ENCODE measurements around the gene SEMA3A.
A peak's percentile ranks its signal among the peaks of the same experiment; 100 is the strongest.

The SEMA3A gene

DNA sequence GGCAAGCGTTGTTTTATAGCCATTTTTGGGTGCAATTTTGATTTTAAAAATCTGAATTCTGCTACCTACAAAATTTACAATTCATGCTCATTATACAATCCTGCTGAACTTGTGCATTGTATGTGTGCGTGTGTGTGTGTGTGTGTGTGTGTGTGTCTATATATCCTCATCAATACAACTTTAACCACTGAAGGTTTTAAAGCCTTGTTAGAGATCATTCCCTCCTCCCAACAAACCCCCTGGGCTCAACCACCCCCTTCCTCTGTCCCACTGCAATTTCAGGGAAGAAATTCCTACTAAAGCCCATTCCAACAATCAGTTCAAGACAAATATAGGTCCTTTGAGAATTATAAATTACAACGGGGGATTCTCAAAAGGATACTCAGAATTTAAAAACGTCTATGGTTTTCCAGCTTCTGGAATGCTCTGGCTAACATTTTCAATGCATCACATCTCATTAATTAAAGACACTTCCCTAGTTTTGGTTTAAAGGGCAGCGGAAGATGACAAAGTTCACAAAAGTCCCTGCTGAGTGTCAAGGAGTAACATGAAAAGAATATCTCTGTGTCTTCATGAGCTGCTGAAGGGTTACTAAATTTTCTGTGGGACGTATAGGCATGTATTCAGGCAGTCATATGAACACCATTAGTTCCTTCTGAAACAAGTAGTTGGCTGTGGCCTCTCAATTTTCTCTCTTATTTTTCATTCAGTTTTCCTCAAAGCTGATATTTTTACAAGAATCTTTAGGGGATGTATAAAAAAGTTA, 889 bp upstream of the SEMA3A start:
- no peak for DNase-seq

DNA sequence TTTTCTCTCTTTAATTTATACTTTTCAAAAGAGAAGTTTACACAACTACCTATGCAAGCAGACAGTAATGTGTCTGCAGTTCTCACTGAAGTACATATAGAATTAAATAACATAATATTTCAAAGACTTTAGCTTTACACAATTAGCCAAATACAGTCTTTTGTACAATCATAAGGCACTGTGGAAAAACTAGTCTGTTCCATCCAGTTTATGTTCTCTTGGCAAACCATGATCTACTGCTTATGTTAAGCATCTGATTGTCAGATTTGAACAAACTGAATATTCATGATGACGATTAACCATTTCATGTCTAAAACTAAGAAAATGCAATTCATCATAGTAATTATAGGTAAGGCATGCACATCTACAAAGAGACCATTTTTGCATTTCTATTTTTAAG, 842 bp downstream of the SEMA3A start:
- no peak for DNase-seq

DNA sequence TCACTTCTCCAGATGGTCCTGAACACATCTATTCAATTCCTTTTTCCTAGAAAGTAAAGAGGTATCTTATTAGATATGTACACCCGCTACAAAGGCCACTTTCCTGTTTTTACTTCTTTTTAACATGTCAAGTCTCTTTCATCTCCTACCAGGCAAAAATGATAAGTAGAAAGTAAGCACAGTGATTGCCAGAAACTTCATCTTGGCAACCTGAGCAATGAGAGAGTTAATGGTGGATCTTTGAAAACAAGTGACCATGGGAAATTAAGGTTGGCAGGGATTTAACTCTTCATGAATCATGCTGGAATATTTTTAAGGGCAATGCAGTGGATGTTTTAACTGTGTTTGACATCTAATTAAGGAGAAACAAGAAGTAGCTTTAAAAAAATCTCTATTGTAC, 2.7 kb downstream of the SEMA3A start:
- DNase-seq: no peak

DNA sequence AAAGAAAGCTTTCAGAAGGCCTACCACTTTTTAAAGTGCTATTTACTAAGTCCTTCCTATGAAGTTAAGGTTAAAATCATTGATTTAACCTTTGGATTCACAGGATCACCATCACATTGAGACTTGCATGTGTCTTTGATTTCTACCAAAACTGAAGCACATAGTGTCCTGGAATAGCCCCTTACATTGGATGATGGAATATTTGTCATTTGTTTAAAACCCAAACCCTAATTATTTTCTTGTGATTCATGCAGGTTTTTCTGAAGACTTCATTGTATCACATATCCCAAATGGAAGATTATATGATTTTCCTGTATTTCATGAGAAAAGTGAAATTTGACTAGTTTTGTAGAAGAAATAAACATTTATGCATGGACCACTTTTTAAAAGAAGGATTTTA, 3.3 kb downstream of the SEMA3A start:
- no peak for DNase-seq

DNA sequence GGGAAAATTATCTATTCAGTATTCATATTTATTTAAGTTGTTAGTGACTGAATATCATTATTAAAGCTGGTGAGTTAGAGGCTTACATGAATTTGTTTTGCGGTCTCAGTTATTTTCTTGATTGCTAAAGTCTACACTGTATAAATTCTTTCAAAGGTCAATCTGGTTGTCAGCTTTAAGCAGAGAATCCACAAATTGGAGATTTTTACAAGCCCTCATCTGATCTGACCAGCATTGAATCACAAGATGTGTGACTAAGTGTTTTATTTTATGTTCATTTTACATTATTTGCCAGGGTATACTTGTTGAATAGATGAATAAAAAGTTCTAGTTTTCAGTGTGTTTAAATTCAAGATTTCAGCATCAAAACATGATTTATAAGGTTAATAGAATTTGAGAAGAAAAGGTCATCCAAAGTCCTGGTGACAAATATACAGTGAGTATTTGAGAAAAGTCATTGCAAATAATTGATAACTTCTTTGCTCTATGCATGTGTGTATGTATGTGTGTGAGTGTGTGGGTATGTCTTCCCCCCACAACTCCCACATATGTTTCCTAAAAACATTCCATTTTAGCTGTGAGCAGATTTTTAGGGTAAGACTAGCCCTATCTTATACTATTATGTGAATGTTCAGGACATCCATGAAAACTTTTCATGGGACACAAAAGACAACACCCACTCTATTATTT, 4.4 kb downstream of the SEMA3A start:
- DNase-seq: no peak

DNA sequence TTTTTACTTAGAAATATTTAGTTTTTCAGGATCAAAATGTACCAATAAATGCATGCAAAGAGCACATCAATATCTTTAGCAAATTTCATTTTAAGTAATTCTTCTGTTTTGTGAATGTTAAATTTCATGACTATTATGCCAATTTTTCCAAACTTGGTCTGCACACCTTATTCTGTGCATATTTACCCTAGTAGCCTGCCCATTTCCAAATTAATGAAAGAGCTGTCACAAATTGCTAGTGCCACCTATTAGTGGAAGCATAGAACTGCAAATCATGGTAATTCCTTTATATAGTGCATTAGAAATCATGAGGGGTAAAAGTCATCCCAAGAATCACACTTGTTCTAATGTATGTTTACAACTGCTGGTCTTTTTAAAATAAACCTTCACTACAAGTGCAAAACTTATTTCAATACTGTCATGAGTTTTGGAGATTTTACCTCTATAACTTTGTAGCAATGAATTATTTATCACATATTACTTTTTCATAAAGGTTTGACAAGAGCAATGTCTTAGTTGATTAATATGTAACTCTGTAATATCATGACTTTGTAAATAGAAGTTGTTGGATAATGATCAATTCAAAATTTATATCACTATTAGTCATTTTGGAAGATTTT, 5.7 kb downstream of the SEMA3A start:
- peak; percentile 37 for DNase-seq

DNA sequence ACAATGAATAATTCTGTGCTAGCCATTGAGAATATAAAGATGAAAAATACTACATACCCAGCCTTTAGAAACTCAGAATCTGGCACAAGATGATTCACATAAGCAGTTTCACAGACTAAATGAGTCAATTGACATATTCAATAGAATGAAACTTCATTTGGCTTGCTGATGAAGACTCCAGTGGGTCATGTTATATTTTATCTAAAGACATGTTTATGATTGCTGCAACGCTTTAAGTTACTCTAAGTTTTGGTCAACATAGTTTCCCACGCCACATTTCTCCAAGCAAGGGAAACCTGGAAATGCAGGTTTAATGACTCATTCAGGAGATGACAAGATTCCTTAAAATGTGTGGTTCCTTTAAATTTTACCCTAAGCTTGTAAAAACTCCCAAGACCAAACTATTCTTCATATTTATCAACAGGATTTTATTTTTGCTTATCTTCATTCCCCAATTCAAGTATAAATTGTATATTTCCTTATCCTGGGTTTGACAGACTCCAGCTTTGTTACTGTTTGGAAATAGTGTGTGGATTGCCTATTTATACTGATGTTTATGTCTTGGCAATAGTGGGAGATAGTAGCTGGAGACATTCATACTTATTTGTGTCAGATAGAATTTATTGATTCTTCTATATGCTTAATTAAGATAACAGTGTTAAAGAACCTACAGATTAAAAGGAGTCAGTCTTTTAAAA, 6.6 kb downstream of the SEMA3A start:
- DNase-seq: no peak

DNA sequence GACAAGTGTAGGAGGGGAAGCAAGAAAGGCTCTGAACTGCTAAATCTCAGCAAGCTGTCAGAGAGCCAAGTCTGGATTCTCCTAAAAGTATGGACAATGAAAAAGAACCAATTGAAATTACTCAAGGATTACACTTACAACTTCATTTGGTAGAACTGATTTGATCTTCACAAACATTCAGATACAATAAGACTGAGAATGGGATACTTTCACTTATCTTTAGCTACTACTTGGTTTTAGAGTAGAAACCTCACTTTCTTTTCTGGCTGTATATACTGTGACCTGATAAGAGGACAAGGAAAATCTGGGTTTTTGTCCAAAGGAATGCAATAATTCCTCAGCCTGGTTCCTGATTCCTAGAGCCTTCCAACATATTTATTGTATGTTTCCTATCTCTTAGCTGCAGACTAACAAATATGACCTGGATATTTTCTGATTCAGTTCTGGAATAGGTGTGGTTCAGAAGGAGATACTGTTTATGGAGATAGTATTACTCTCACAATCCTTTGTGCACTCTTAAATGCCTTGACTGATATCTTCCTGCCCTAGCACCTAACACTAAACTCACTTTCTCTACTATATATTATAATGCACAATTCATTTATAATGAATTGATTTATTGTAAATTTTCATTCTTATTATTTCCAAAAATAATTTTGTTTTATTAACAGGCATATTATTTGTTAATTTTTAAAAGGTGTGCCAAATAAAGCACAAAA, 7.3 kb downstream of the SEMA3A start:
- DNase-seq: no peak

DNA sequence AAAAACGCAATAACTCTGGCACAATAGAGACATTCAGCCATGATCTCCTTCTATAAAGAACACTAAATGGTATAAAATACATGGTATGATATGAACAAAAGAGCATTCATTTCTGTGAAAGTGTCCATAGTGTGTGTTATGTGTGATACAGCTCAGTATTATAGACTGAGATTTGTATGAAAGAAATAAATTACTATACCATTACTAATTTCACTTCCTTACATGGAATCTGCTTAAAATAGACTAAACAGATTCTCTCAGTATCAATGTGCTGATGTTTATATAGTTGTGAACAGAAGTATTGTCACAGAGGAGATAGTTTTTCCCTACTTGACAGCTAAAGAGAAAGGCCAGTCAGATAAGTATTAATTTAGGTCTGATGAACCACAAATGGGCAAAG, 10.8 kb downstream of the SEMA3A start:
- DNase-seq: no peak

DNA sequence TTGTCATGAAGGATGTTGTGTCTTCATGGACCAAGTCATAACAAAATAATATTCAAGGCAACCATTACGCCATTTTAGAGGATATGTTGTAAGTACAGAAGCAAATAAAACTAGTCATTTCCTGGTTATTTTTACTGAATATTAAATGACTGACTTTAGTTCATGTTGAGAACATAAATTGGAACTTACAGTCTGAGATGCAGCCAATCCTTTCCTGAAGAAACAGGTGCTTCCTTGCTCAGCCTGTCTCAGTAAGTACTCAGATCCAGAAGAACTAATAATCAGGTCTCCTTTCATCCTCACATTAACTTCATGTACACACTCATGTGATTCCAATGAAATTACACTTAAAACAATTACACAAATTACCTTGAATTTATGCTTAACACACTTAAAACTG, 12.3 kb downstream of the SEMA3A start:
- no peak for DNase-seq

DNA sequence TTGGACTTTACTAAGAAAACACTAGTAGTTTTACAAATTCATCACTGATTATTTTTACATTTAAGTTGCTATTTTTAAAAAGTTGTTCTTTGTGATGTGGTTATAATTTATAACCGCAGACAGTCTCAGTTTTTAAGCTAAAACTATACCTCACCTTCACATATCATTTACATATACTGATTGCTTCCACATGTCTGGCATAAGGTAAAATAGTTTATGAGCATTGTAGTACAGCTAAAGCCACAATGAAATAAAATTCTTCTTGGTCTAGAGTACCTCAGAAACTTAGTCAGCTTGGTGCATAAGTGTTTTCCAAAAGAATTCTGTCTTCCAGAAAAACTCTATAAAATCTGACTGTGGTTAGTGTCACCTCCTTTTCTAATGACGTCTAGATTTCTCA, 13.0 kb downstream of the SEMA3A start:
- no peak for DNase-seq

DNA sequence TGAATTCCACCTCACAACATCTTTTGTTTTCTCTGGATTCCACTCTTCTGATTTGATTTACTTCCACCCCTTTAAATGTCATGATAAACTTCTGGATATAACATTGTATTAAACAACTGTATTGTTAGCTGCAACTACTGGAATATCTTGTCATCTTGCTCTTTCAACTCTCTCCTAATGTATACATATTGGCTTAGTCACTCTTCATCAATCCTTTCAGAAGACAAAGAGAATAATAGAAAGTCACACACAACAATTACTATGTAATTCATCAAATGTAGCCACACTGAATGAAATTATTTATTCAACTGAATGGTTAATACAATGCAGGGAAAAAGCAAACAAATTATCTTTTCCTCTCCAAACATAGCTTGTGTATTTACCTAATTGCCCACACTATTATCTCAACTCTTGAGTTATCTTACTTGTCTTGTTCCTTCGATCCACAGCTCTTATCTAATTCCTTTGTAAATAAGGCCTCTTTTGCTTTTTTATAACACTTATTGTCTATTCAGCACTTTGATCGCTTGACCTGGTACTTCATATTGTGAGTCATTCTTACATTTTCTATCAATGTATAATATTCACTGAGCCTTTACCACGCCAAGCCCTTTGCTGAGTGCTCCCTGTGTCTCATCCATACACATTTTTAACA, 16.7 kb downstream of the SEMA3A start:
- peak; percentile 66 for DNase-seq

DNA sequence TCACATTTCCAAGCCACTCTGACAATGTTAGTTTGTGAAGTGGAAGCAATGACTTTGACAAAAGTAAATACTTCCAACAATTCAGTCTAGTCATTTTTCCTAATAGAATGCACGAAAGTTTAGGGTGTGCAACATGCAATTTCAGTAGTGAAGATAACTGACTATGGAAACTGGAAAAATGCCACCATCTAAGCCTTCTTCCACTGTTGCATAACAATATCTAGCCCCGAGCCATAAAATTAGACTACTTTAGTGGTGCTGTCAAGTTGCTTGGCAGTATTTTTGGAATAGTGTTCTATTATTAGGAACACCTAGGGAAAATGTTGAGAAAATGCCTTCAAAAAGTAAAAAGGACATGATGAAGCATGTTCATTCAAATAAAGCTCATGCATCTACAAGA, 17.9 kb downstream of the SEMA3A start:
- DNase-seq: no peak

DNA sequence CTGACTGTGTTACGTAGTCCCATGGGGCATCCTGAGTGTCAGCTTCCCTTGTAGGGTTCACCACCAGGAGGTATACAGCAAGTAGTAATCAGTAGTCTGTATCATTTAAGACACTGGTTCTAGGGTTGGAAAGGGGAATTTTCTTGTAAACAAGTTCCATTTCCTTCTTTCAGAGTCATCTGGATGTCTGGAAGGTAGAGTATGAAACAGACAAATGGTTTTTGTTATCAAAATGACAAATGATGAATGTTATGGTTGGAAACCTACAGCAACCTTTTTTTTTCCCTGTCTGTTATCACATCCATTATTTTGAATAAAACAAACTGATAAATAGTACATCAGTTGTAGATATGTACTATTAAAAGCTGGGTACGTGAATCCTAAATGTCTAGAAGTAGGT, 19.1 kb downstream of the SEMA3A start:
- no peak for DNase-seq

DNA sequence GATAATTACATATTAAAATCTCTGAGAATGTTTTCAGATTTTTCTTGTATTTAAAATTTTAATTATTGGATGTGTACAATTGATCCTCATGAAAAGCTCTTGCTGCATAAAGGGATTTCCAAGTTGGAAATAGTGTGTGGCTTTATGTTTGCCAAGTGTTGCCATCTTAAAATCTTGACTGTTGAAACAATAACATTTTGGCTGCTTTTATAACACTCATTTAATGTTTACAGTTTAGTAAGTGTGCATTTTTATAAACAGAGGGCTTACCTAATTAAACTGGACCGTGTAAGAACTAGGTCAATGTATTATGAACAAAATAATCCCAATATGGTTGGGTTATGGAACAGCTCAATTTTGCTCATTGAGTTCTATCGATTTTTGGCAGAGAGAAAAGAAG, 23.9 kb downstream of the SEMA3A start:
- DNase-seq: no peak

DNA sequence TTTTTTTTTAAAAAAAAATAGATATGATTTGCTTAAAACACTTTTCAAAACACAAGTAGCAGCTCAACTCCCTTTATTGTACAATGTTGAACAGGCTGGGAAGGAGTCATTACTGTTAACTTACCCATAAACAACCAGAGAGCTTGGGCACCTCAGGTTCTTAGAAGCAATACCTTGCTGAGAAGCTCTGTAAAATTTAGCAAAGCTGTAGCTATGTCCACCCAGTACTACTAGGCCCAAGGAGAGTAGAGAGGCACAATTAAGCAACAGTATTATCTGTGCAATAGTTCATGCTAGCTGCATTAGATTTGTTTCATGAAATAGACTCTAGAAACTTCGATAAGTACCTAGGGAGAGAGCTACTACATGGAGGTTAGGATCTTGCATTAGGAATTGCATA, 32.0 kb downstream of the SEMA3A start:
- DNase-seq: no peak

DNA sequence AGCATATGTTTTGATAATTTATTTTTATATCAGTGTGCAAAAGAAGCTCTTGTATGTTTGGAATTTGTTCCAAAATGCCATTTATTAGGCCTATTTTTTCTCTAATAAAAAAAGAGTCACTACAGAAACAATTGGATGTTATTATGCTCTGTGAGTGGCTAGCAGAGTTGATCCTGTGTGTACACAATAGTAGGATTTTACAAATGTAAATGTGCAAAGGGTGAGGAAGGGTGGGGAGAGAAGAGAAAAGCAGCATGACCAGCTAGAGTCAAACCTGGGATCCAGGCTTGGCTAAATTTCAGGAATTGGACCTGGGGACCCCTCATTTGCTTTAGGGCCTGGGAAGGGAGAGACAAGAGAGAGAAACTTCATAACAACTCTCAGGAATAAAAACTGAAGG, 32.5 kb downstream of the SEMA3A start:
- DNase-seq: no peak

DNA sequence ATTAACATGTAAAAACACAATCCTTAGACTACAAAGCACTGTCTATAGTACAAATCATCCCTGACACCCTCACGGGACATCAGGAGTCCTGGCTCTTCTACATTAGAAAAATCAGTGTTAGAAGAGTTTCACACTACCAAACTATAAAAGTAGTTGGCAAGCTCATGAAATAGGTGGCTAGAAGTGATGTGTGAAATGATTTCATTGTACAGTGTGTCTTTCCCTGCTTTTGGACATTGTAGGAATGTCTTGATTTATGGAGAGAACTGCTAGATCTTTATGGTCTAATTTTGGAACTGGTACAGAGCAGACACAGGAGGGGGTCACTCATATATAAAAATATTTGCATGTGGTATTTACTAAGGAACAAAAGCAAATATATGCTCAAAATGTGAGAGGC, 33.2 kb downstream of the SEMA3A start:
- DNase-seq: no peak

DNA sequence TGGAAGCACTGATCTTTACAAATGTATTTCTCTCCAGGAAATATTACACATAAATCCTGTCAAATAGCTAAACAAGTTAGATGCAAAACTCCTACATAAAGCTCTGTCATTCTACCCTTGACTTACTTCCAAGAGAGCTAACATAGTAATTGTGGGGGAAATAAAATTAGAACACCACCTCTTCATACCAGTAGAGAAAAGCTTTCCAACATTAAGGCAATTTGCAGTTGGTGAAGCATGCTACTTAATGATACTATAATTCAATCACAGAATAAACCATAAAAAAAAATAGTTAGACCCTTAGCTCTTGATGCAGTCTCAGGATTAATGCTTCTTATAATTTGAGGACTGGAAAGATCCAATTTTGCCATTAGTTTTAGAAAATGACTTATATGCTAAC, 35.2 kb downstream of the SEMA3A start:
- DNase-seq: no peak

DNA sequence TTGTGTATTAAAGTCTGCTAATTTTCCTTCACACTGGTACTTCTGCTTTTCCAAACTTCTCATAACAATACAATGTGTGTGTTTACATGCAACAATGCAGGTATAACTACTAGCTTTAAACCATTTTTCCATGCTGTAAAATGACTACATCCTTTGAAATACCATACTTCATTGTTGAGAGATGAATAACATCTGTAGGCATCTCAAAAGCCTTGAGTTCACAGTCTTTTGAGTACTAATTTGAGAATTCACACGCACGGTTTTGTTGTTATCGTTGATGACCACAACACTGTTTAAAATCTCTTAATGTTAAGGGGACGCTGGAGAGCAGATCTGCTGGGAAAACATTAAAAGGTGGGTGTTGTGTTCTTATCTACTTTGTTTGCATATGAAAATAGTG, 37.4 kb downstream of the SEMA3A start:
- no peak for DNase-seq

DNA sequence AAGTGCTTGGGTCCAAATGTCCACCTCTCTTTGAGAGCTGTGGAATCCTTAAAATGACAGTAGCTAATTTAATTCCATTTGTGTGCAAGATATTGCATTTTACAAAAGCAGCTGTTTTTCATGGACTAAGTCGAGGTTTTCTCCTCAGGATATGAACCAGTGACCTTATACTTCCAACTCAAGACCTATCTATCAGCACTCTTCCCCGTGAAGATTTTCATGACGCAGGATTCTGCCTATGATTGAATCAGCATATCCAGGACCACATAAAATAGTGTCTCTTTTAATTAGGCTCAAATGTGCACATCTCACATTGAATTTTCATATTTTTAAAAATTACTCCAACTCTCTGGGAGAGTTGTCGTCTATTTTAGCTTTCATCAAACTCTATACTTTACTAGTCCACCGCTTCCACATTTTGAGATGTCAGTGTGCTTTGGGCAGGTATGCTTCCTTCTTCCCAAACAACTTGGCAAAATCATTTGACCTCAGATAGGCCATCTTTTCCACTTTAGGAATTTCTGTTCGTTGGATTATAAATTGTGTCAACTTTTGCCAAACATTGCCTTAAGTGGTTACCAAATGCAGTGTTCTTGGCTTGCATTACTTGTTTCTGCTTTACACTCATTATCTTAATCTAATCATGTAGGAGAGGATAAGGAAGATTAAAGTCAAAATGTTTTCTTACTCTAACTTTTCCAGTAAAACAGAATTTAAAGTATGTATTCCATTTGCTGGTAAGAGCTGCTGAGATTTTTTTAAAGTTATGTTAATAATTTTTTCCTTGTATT, 39.4 kb downstream of the SEMA3A start:
- DNase-seq: no peak

DNA sequence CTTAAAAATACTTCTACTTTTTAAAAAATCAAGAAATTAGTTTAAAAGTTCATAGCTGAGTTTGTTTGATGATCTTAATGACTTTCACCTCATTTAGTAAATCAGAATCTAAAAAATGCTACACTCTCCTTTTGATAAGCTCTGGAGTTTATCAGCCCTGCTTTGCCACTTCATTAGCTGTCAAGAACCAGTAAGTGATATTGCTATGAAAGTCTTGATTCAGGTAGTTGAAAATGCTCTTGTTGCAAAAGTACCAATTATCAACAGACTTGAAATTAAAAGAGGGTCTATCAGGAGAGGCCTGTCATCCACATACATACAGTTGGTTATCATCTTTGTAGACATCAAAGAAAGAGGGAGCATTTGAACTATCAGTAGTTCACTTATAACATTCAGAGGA, 41.6 kb downstream of the SEMA3A start:
- no peak for DNase-seq

All from NCI-H510A treated with DMSO at 0.1 percent for 48 hours (cell line).